Right lung (tissue), 5 donors: ENCODE results near the gene OR5K4. TPM values are rescaled to one million over a fixed set of nuclear protein-coding genes. Genes with fewer than 3 reads are reported as not detected.
"Not testable (repeated sequence)": the region's sequence is repeated elsewhere in the genome, so short reads cannot be mapped to it uniquely, and the experiment has no call there.

ENCODE experiments used
- DNase-seq, 2 donors: peaks; one replicate each; pipeline ENCODE4 v3.0.0-alpha.2; 2013
- polyA plus RNA-seq, 5 donors: library from polyadenylated mRNA; unstranded; fragments of 120-200 nt; gene quantifications; one replicate each; pipeline versions ENCODE4 v1.2.1 to v1.2.3, GENCODE V29; 2013; ENCODE audit warnings: inconsistent platforms in 1 of 5, low replicate concordance in 1 of 5; ENCODE audit not compliant: insufficient read length in 5 of 5, insufficient read depth in 1 of 5

The OR5K4 gene
- polyA plus RNA-seq, 5 donors, result not detected

DNA sequence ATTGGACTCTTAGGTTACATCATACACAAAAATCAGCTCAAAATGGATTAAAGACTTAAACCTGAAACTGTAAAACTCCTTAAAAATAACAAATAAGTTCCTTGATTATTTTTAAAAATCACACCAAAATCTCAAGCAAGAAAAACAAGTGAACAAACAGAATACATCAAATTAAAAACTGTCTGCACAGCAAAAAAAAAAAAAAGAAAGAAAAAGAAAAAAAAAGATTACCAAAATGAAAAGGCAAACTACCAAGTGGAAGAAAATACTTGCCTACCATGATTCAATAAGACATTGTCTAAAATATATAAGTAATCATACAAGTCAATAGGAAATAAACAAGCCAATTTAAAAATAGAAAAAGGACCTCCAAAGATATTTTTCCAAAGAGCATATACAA lies 17.5 kb downstream of the OR5K4 start:
- no peak for DNase-seq

DNA sequence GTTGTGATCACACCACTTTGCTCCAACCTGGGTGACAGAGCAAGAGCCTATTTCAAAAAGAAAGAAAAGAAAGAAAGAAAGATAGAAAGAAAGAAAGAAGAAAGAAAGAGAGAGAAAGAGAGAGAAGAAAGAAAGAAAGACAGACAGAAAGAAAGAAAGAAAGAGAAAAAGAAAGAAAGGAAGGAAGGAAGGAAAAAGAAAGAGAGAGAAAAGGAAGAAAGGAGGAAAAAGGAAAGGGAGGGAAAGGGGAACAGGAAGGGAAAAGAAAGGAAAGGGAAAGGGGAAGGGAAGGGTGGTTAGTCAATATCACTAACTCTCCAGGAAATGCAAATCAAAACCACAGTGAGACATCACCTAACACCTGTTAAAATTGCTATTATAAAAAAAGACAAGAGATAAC lies 18.2 kb downstream of the OR5K4 start:
- DNase-seq, result no peak

DNA sequence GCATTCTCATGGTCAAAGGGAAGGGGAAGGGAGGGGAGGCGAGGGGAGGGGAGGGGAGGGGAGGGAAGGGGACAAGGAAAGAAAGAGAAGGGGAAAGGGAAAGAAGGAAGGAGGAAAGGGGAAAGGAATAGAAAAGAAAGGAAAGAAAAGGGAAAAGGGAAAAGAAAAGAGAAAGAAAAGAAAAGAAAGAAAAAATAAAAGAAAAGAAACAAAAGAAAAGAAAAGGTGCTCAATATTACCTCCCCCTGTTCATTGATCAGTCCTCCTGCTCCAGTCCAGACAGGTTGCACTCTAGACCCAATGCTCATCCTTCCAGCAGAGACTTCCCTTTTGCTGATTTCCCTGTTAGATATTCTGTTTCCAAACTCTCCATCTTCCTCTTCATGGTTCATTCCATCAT lies 18.8 kb downstream of the OR5K4 start:
- no peak for DNase-seq

DNA sequence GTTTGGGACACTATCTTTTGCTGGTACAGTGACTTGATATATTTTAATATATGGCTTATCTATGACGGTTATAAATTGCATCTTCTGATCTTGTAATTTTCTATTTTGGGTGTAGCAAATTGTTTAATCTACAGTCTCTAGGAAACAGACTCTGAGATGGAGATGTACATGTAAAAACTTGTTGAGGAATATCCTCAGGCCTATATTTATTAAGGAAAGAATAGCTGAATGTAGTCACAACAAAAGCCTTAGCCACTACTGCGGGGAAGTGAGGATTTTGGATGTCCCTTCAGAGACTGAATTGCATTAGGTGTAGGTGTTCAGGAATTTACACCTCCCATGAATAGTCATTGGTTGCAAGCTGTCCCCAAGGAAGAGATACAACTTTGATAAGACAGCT lies 23.0 kb downstream of the OR5K4 start:
- no peak for DNase-seq

GRCh38 chr3:98388147-98388546 lies 34.5 kb downstream of the OR5K4 start:
- no peak for DNase-seq

DNA sequence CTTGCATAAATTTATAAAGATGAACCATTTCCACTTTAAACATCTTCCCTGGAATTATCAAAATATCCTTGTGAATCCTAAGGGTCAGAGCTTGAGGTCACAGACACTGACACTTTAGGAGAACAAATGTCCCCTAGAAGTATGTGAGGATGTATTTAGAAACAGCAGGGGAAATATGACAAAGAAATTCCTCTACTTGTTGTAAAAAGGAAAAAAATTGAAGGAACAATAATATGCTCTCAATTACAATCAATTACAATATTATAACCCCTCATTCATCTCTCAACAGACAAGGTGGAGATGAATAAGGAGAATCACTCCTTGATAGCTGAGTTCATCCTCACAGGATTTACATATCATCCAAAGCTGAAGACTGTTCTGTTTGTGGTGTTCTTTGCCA lies 36.7 kb downstream of the OR5K4 start, which contains the start of gene OR5K3:
OR5K3 (plus strand) TSS at position 301 of the 400 bp plus-strand sequence; CDS start at position 301, 0 bp downstream.
- DNase-seq, result no peak

DNA sequence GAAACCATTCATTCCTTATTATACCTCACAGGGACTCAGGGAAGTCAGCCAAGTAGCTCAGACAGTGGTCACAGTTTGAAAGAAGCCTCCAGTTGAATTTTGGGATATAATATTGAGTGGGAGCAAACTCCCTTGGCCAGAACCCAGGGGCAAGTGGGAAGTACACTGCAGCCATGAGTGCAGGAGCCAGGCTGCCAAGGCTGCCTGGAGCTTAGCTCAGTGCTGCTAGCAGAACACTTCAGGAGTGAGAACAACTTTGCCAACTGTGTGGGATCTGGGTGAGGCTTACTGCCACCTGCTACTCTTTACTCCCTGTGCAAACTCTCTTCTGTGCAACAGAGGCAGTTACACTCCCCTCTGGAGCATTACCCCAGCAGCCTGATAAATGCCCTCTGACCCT lies 41.4 kb downstream of the OR5K4 start:
- no peak for DNase-seq

GRCh38 chr3:98396482-98396881 lies 42.8 kb downstream of the OR5K4 start:
- not testable (repeated sequence) for DNase-seq

DNA sequence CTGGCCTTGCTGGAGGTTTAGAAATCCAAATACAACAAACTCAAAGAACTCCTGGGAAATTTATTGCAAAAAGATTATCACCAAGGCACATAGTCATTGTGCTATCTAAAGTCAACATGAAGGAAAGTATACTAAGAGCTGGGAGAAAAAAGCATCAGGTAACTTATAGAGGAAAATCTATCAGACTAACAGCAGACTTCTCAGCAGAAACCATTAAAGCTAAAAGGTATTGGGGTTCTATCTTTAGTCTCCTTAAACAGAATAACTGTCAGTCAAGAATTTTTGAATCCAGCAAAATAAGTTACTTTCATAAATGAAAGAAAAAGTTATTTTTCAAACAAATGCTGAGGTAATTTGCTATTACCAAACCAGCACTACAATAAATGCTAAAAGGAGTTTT lies 44.9 kb downstream of the OR5K4 start:
- no peak for DNase-seq

DNA sequence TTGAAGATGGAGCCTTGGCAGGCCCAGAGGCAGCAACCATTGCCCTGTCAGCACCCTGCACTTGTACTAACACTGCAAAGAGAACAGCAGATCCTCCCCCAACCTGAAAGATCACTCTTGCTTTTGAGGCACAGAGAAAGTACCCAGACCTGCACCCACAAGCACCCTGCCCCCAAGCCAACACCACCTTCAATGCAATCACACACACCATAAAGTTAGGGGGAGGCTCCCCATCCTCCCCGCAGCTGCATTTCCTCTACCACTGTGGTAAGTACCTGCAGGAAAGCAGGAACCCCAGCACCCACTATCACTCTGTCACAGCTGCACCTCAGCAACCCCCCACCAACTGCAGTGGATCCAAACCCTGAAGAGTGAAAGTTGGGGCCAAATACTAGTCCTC lies 48.9 kb downstream of the OR5K4 start:
- no peak for DNase-seq

DNA sequence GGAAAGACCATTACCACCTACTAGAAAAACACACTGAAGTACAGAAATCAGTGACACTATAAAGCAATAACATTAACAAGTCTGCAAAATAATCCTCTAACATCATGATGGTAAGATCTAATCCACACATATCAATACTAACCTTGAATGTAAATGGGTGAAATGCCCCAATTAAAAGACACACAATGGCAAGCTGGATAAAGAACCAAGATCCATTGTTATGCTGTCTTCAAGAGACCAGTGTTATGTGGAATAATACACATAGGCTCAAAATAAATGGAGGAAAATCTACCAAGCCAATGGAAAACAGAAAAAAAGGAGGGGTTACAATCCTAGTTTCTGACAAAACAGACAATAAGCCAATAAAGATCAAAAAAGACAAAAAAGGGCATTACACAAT lies 50.4 kb downstream of the OR5K4 start:
- no peak for DNase-seq

Other genes with a start within 250 kb of the OR5K4 start
- gene OR5H1, start 223.1 kb upstream of the OR5K4 start, polyA plus RNA-seq, result under 1 TPM in 1 of 5 donors, not detected in 4; 0.03 TPM
- under 1 TPM in 1 of 5 donors, not detected in 4; 0.03 TPM for gene OR5H14, start 206.4 kb upstream of the OR5K4 start, polyA plus RNA-seq
- gene OR5H15, start 187.2 kb upstream of the OR5K4 start, polyA plus RNA-seq, result not detected
- not detected for gene OR5H6, start 89.6 kb upstream of the OR5K4 start, polyA plus RNA-seq
- gene OR5H2, start 71.3 kb upstream of the OR5K4 start, polyA plus RNA-seq, result not detected
- not detected for gene OR5K3, start 36.8 kb downstream of the OR5K4 start, polyA plus RNA-seq
- not detected for gene OR5K1, start 109.3 kb downstream of the OR5K4 start, polyA plus RNA-seq
- 1 to 10 TPM in 1 of 5 donors, under 1 TPM in 3, not detected in 1; 0.18 to 1.0 (median 0.68) TPM for gene OR5K2, start 143.8 kb downstream of the OR5K4 start, polyA plus RNA-seq
- 100 to 1,000 TPM; 110 to 191 (median 146) TPM for gene CLDND1, start 169.0 kb downstream of the OR5K4 start, polyA plus RNA-seq
- not detected for gene GPR15, start 178.1 kb downstream of the OR5K4 start, polyA plus RNA-seq
- gene CPOX, start 239.8 kb downstream of the OR5K4 start, polyA plus RNA-seq, result 10 to 100 TPM; 26.1 to 32.6 (median 30.1) TPM